Colonic mucosa (tissue), 4 donors: ENCODE measurements around the gene PLPP3. TPM values are rescaled to one million over a fixed set of nuclear protein-coding genes. Genes with fewer than 3 reads are reported as not detected.

Experiments
- DNase-seq: peaks from one replicate; pipeline ENCODE4 v3.0.0-alpha.2; 2020
- H3K27ac ChIP-seq: fragments of 200-600 bp; one replicate; pipeline ENCODE4 v1.8.0; 2021
- H3K27me3 ChIP-seq: fragments of 200-600 bp; one replicate; pipeline ENCODE4 v1.8.0; 2021
- H3K36me3 ChIP-seq: fragments of 200-600 bp; one replicate; pipeline ENCODE4 v1.8.0; 2021
- H3K4me1 ChIP-seq: fragments of 200-600 bp; one replicate; pipeline ENCODE4 v1.8.0; 2021; ENCODE audit warnings: mild to moderate bottlenecking
- H3K4me3 ChIP-seq: fragments of 200-600 bp; one replicate; pipeline ENCODE4 v1.8.0; 2021
- H3K9ac ChIP-seq, 2 donors: one replicate each; pipeline ENCODE4 v1.7.0; 2013; ENCODE audit warnings: control low read depth in 2 of 2, low read depth in 2 of 2, low read length in 2 of 2
- H3K9me3 ChIP-seq: fragments of 200-600 bp; one replicate; pipeline ENCODE4 v1.8.0; 2021
- CTCF ChIP-seq: fragments of 200-600 bp; IDR thresholded peaks from one replicate; pipeline ENCODE4 v1.8.0; 2022; ENCODE audit warnings: antibody characterized with exemption, mild to moderate bottlenecking
- intact Hi-C: fragments of 100-400 bp; cut with DNase I; formaldehyde crosslinking; loops from one replicate; pipeline ENCODE4 v1.14.1; 2022
- total RNA-seq, 2 donors: library from RNA; stranded (reverse); fragmentation: NEBNext Ultra II Directional in 1 of 2; extraction: Animal tissue kit (Norgen Biotek cat#: 25700) in 1 of 2; gene quantifications; one replicate each; pipeline ENCODE4 v1.2.1, GENCODE V29; 2021
- donor health status: healthy.
- donor health status: DM: no; HTN: no; CAD: no.
- donor health status: DM: no; HTN: no; CAD: no.

PLPP3 gene
- 10 to 100 TPM; 18.6 to 33.3 TPM for total RNA-seq

GRCh38 chr1:56578963-56579875, at the start of gene PLPP3:
Gene PLPP3 (minus strand): TSS chr1:56579563. CDS start chr1:56579016, 547 bp downstream.
- peak; percentile 22 for TF ChIP-seq CTCF
- H3K9ac ChIP-seq: peak within 1 kb of the TSS; percentile 81 to 92
- intact Hi-C loops: loop anchor here (2.0 to 10.0 kb wide), 3 partner anchors 62 to 434 kb away; no protein-coding TSS in a partner anchor
- no peaks in the 10 kb centered on the region for H3K27me3 ChIP-seq
- H3K36me3 ChIP-seq: no peaks in the 10 kb centered on the region
- H3K4me3 ChIP-seq: peak within 1 kb of the TSS; percentile 94
- H3K27ac ChIP-seq: peak within 1 kb of the TSS; percentile 96
- DNase-seq: peak; percentile 83
- H3K4me1 ChIP-seq: no peaks in the 10 kb centered on the region
- no peaks in the 10 kb centered on the region for H3K9me3 ChIP-seq

DNA sequence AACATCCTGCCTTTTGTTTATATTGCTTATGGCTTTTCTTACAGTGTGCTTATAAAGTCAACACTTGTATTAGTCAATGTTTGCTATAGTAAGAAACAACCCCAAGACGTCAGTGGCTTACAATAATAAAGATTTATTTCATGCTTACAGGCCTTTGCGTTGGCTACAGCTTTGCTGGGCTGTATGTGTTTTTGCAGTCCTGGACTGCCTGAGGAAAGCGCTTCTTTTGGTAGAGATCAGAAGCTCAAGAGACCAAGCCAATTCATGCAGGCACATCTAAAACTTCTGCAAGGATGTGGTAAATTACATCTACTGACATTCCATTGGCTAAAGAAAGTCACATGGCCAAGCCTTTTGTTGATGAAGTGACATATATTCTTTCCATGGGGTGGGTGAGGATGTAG, 48.3 kb upstream of the PLPP3 start:
- DNase-seq: no peak
- Histone ChIP-seq H3K4me3 (no peak overlapping the region), H3K4me1 (no peaks in the 10 kb centered on the region), H3K9ac (no peak overlapping the region), H3K36me3 (no peaks in the 10 kb centered on the region), H3K27ac (no peak overlapping the region), H3K27me3 (no peaks in the 10 kb centered on the region), H3K9me3 (no peaks in the 10 kb centered on the region)
- no peak for TF ChIP-seq CTCF
- intact Hi-C loops: no loop called here

- Histone ChIP-seq H3K36me3 (no peaks in the 10 kb centered on the region), H3K9me3 (no peaks in the 10 kb centered on the region), H3K27me3 (no peaks in the 10 kb centered on the region), H3K27ac (no peak overlapping the region), H3K9ac (no peak overlapping the region), H3K4me3 (no peak overlapping the region), H3K4me1 (no peaks in the 10 kb centered on the region)
- no peak for TF ChIP-seq CTCF
- no peak for DNase-seq
- intact Hi-C loops: no loop called here
These were observed 47.8 kb upstream of the PLPP3 start for GRCh38 chr1:56627019-56627635.

- no peak for DNase-seq
- no peak for TF ChIP-seq CTCF
- Histone ChIP-seq H3K4me1 (no peaks in the 10 kb centered on the region), H3K4me3 (no peak overlapping the region), H3K36me3 (no peaks in the 10 kb centered on the region), H3K9ac (no peak overlapping the region), H3K27me3 (no peaks in the 10 kb centered on the region), H3K27ac (no peak overlapping the region), H3K9me3 (no peaks in the 10 kb centered on the region)
- intact Hi-C loops: no loop called here
These were observed 47.2 kb upstream of the PLPP3 start for GRCh38 chr1:56626546-56626945.

GRCh38 chr1:56625819-56626440, 46.6 kb upstream of the PLPP3 start:
- Histone ChIP-seq H3K4me1 (no peaks in the 10 kb centered on the region), H3K9ac (no peak overlapping the region), H3K27me3 (no peaks in the 10 kb centered on the region), H3K27ac (no peak overlapping the region), H3K36me3 (no peaks in the 10 kb centered on the region), H3K4me3 (no peak overlapping the region), H3K9me3 (no peaks in the 10 kb centered on the region)
- intact Hi-C loops: no loop called here
- no peak for TF ChIP-seq CTCF
- no peak for DNase-seq
